DMS53 treated with DMSO at 0.1 percent for 48 hours (cell line): ENCODE measurements around the gene DNAH1.

Experiments used
- DNase-seq: peaks from one replicate; lab custom pipeline; 2025; ENCODE audit not compliant: unreplicated experiment; lab: John Stamatoyannopoulos, UW

DNAH1 gene

GRCh38 chr3:52443791-52444687 lies 127.9 kb downstream of the DNAH1 start:
- DNase-seq, result no peak

- DNase-seq, result peak; percentile 48
Measured at GRCh38 chr3:52444860-52445793, 129.0 kb downstream of the DNAH1 start, which contains the start of gene SEMA3G. Gene SEMA3G, minus strand, starts transcription at chr3:52445103. Its CDS starts 76 bp downstream, at chr3:52445027.

DNA sequence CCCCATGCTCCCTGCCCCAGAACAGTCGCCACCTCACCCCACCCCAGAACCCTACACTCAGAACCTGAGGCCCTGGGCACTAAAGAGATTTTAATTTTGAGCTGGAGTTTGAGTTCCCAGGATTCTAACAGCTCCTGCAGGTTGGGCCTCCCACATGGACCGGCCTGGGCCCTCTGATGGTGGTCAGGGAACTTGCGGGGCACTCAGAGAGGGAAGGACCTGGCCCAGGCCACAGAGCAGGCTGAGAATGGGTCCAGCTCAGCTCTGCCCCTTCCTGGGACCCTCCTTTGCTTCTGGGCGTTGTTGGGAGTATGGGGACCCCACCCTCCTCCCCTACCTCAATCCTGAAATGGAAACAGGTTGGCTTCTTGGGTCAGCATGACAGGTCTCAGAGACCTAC lies 129.9 kb downstream of the DNAH1 start:
- DNase-seq, result no peak

- DNase-seq, result no peak
Measured at GRCh38 chr3:52446631-52447511, 130.8 kb downstream of the DNAH1 start.

- DNase-seq, result no peak
Measured at GRCh38 chr3:52447512-52448355, 131.6 kb downstream of the DNAH1 start.
